ENCODE measurements around the gene PKIG. TPM values are rescaled to one million over a fixed set of nuclear protein-coding genes. Genes with fewer than 3 reads are reported as not detected.

PKIG gene
- total and polyA plus RNA-seq, 2 of the 8 experiments (the other 6 are each of a cell fraction or from before 2014, with no cell fraction given), result 26.7 to 34.3 TPM

DNA sequence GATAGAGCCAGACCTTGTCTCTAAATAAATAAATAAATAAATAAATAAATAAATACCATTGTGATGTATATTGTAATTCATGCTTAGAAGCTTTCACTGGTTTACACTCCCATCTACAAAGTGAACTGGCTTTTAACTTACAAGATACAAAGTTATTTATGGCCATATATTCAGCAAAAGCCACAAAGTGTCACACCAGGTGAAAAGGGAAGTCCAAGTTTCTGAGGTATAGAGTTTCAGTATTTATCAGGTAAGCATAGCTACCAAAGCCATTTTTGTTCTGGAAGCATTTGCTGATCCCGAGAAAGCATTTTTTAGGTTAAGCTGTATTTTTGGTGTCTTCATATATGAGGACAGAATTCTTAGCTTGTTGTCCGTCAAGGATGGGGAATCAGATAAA lies 22.1 kb upstream of the PKIG start (continued):
- TF ChIP-seq, protein P1, sequence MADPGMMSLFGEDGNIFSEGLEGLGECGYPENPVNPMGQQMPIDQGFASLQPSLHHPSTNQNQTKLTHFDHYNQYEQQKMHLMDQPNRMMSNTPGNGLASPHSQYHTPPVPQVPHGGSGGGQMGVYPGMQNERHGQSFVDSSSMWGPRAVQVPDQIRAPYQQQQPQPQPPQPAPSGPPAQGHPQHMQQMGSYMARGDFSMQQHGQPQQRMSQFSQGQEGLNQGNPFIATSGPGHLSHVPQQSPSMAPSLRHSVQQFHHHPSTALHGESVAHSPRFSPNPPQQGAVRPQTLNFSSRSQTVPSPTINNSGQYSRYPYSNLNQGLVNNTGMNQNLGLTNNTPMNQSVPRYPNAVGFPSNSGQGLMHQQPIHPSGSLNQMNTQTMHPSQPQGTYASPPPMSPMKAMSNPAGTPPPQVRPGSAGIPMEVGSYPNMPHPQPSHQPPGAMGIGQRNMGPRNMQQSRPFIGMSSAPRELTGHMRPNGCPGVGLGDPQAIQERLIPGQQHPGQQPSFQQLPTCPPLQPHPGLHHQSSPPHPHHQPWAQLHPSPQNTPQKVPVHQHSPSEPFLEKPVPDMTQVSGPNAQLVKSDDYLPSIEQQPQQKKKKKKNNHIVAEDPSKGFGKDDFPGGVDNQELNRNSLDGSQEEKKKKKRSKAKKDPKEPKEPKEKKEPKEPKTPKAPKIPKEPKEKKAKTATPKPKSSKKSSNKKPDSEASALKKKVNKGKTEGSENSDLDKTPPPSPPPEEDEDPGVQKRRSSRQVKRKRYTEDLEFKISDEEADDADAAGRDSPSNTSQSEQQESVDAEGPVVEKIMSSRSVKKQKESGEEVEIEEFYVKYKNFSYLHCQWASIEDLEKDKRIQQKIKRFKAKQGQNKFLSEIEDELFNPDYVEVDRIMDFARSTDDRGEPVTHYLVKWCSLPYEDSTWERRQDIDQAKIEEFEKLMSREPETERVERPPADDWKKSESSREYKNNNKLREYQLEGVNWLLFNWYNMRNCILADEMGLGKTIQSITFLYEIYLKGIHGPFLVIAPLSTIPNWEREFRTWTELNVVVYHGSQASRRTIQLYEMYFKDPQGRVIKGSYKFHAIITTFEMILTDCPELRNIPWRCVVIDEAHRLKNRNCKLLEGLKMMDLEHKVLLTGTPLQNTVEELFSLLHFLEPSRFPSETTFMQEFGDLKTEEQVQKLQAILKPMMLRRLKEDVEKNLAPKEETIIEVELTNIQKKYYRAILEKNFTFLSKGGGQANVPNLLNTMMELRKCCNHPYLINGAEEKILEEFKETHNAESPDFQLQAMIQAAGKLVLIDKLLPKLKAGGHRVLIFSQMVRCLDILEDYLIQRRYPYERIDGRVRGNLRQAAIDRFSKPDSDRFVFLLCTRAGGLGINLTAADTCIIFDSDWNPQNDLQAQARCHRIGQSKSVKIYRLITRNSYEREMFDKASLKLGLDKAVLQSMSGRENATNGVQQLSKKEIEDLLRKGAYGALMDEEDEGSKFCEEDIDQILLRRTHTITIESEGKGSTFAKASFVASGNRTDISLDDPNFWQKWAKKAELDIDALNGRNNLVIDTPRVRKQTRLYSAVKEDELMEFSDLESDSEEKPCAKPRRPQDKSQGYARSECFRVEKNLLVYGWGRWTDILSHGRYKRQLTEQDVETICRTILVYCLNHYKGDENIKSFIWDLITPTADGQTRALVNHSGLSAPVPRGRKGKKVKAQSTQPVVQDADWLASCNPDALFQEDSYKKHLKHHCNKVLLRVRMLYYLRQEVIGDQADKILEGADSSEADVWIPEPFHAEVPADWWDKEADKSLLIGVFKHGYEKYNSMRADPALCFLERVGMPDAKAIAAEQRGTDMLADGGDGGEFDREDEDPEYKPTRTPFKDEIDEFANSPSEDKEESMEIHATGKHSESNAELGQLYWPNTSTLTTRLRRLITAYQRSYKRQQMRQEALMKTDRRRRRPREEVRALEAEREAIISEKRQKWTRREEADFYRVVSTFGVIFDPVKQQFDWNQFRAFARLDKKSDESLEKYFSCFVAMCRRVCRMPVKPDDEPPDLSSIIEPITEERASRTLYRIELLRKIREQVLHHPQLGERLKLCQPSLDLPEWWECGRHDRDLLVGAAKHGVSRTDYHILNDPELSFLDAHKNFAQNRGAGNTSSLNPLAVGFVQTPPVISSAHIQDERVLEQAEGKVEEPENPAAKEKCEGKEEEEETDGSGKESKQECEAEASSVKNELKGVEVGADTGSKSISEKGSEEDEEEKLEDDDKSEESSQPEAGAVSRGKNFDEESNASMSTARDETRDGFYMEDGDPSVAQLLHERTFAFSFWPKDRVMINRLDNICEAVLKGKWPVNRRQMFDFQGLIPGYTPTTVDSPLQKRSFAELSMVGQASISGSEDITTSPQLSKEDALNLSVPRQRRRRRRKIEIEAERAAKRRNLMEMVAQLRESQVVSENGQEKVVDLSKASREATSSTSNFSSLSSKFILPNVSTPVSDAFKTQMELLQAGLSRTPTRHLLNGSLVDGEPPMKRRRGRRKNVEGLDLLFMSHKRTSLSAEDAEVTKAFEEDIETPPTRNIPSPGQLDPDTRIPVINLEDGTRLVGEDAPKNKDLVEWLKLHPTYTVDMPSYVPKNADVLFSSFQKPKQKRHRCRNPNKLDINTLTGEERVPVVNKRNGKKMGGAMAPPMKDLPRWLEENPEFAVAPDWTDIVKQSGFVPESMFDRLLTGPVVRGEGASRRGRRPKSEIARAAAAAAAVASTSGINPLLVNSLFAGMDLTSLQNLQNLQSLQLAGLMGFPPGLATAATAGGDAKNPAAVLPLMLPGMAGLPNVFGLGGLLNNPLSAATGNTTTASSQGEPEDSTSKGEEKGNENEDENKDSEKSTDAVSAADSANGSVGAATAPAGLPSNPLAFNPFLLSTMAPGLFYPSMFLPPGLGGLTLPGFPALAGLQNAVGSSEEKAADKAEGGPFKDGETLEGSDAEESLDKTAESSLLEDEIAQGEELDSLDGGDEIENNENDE (IDR thresholded peaks at IDR 0.05; ENCODE audit: insufficient replicate concordance, low read length), result no peak
- TF ChIP-seq JUN (IDR thresholded peaks at IDR 0.05; ENCODE audit: low read depth, low read length) (no peak), RNF2 (IDR thresholded peaks at IDR 0.05; ENCODE audit: borderline replicate concordance, low read depth, low read length, missing control alignments, poor library complexity, severe bottlenecking) (no peak), BCL11A (IDR thresholded peaks at IDR 0.05; ENCODE audit: low read depth in 2 of 2, low read length in 2 of 2) (no peak), NANOG (IDR thresholded peaks at IDR 0.05; ENCODE audit: insufficient read depth, low read depth, low read length, poor library complexity, severe bottlenecking) (no peak), SIN3A (conservative IDR thresholded peaks at IDR 0.05 in 1 of 2, IDR thresholded peaks at IDR 0.05 in 1 of 2; ENCODE audit: low read depth in 1 of 2, low read length in 2 of 2) (no peak), KDM1A (IDR thresholded peaks at IDR 0.05; ENCODE audit: borderline replicate concordance, low read length) (no peak), SUZ12 (IDR thresholded peaks at IDR 0.05; ENCODE audit: low read length) (no peak), CHD2 (IDR thresholded peaks at IDR 0.05; ENCODE audit: low read length) (no peak)
- TF ChIP-seq, protein P2, sequence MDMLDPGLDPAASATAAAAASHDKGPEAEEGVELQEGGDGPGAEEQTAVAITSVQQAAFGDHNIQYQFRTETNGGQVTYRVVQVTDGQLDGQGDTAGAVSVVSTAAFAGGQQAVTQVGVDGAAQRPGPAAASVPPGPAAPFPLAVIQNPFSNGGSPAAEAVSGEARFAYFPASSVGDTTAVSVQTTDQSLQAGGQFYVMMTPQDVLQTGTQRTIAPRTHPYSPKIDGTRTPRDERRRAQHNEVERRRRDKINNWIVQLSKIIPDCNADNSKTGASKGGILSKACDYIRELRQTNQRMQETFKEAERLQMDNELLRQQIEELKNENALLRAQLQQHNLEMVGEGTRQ (IDR thresholded peaks at IDR 0.05; ENCODE audit: low read length), result no peak
